Measurements from ENCODE around the gene STXBP4.

- TF ChIP-seq CTCF (IDR thresholded peaks at IDR 0.05) (no peak), POLR2A (IDR thresholded peaks at IDR 0.05) (no peak)
Measured at GRCh38 chr17:55157165-55157564, 188.6 kb downstream of the STXBP4 start.
